ENCODE data around the gene CCDC194.

GRCh38 chr19:17357078-17357666 lies 36.8 kb downstream of the CCDC194 start:
- TF ChIP-seq RCOR2 (CRISPR knock-in tag; IDR thresholded peaks at IDR 0.05) (no peak), NFE2 (CRISPR knock-in tag; IDR thresholded peaks at IDR 0.05) (no peak), POLR2AphosphoS2 (IDR thresholded peaks at IDR 0.05; ENCODE audit: low read depth, low read length) (no peak), FOXP4 (CRISPR knock-in tag; IDR thresholded peaks at IDR 0.05) (no peak), ZNF362 (CRISPR knock-in tag; IDR thresholded peaks at IDR 0.05; ENCODE audit: borderline replicate concordance) (no peak)
